Body of pancreas (tissue), 4 donors: ENCODE data around the gene AFF3.

Experiments used
- CTCF ChIP-seq, 7 experiments: fragments of 450-650 bp in 4 of 7; fragments of 200-600 bp in 3 of 7; sonication (generic) in 3 of 7; IDR thresholded peaks; one replicate each; pipeline ENCODE4 v1.5.1; 2016 to 2019; ENCODE audit warnings: antibody characterized with exemption in 7 of 7
- POLR2A ChIP-seq, 3 donors: fragments of 450-650 bp; IDR thresholded peaks; one replicate each; pipeline ENCODE4 v1.6.1; 2016; ENCODE audit warnings: antibody characterized with exemption in 3 of 3, mild to moderate bottlenecking in 2 of 3

GRCh38 chr2:99891428-99891780 lies 251.0 kb downstream of the AFF3 start:
- no peak for TF ChIP-seq CTCF (IDR thresholded peaks at IDR 0.05)
- TF ChIP-seq POLR2A (IDR thresholded peaks at IDR 0.05): no peak
